Common myeloid progenitor, CD34-positive (primary cell): ENCODE data around the gene DHX58.

Experiments
- CTCF ChIA-PET: fragments of 350-600 bp; sonication (Branson Sonifier 250); formaldehyde crosslinking; loops from one replicate; lab custom pipeline; 2021; ENCODE audit warnings: antibody characterized with exemption; lab: Charles Lee
- POLR2A ChIA-PET: fragments of 350-600 bp; sonication (Branson Sonifier 250); formaldehyde crosslinking; loops from one replicate; lab custom pipeline; 2021; ENCODE audit warnings: antibody characterized with exemption; lab: Charles Lee
- DNase-seq, 3 donors: peaks; one replicate each; pipeline versions ENCODE4 v3.0.0 to v3.0.0-alpha.2; 2013
- H3K27ac ChIP-seq, 2 experiments: 1 replicate in 1 of 2; 2 replicates in 1 of 2; pipeline ENCODE4 v1.7.0; 2013; ENCODE audit warnings: inconsistent platforms in 2 of 2, low read length in 2 of 2, mild to moderate bottlenecking in 2 of 2, low read depth in 1 of 2, moderate library complexity in 1 of 2; ENCODE audit not compliant: severe bottlenecking in 2 of 2, insufficient read depth in 1 of 2, poor library complexity in 1 of 2
- H3K27me3 ChIP-seq, 5 experiments: replicated peaks in 2 of 5; 1 replicate in 3 of 5; 2 replicates in 2 of 5; pipeline versions ENCODE4 v1.6.1 to v1.7.0; 2013; ENCODE audit warnings: low read length in 4 of 5, mild to moderate bottlenecking in 2 of 5, moderate library complexity in 2 of 5, inconsistent platforms in 1 of 5; ENCODE audit not compliant: insufficient read depth in 5 of 5, control insufficient read depth in 4 of 5
- H3K36me3 ChIP-seq, 4 experiments: 1 replicate in 2 of 4; 2 replicates in 2 of 4; pipeline versions ENCODE4 v1.6.1 to v1.7.0; 2013; ENCODE audit warnings: low read length in 3 of 4, control low read depth in 1 of 4, mild to moderate bottlenecking in 1 of 4; ENCODE audit not compliant: control insufficient read depth in 4 of 4, insufficient read depth in 4 of 4
- H3K4me1 ChIP-seq, 4 experiments: 1 replicate in 3 of 4; 2 replicates in 1 of 4; pipeline versions ENCODE4 v1.6.1 to v1.7.1; 2013; ENCODE audit warnings: low read length in 3 of 4, mild to moderate bottlenecking in 3 of 4, control low read depth in 1 of 4, inconsistent platforms in 1 of 4, moderate library complexity in 1 of 4; ENCODE audit not compliant: control insufficient read depth in 4 of 4, insufficient read depth in 4 of 4; ENCODE audit errors: control extremely low read depth in 1 of 4
- H3K4me3 ChIP-seq, 7 experiments: 1 replicate in 4 of 7; 2 replicates in 3 of 7; pipeline versions ENCODE4 v1.5.1 to v1.7.0; 2013; ENCODE audit warnings: mild to moderate bottlenecking in 7 of 7, low read length in 6 of 7, moderate library complexity in 6 of 7, inconsistent platforms in 2 of 7, low read depth in 2 of 7, control low read depth in 1 of 7; ENCODE audit not compliant: insufficient read depth in 4 of 7, control insufficient read depth in 1 of 7; ENCODE audit errors: extremely low read depth in 1 of 7
- H3K9me3 ChIP-seq, 5 experiments: 1 replicate in 4 of 5; 2 replicates in 1 of 5; pipeline versions ENCODE4 v1.6.1 to v1.7.1; 2013; ENCODE audit warnings: low read length in 4 of 5, mild to moderate bottlenecking in 2 of 5, inconsistent platforms in 1 of 5, low read depth in 1 of 5, moderate library complexity in 1 of 5; ENCODE audit not compliant: control insufficient read depth in 4 of 5, insufficient read depth in 2 of 5; ENCODE audit errors: control extremely low read depth in 1 of 5
- WGBS: methylation state at CpG from one replicate; pipeline ENCODE4 v1.1.5; 2013; ENCODE audit not compliant: insufficient coverage; 5-methylcytosine and 5-hydroxymethylcytosine counted together

The DHX58 gene

GRCh38 chr17:42096360-42097111 lies 16.0 kb downstream of the DHX58 start:
- Histone ChIP-seq H3K9me3 (no peaks in the 10 kb centered on the region), H3K4me1 (peaks cover 0 to 24% (median 13%) of the 10 kb centered on the region in 4 experiments), H3K27ac (no peak overlapping the region), H3K4me3 (no peak overlapping the region), H3K27me3 (peaks cover 0 to 16% (median 9%) of the 10 kb centered on the region in 5 experiments), H3K36me3 (no peaks in the 10 kb centered on the region)
- POLR2A ChIA-PET = no interaction called here
- CTCF ChIA-PET = interaction anchor here (0.6 to 5.8 kb wide), 7 partner anchors 17 to 76 kb away, joined by 3 to 41 read pairs (median 4); no protein-coding TSS in a partner anchor
- peak in 1 of 3 donors; percentile 14 for DNase-seq
- WGBS = 85% methylated on average over 4 of the region's 8 CpGs

- ChIA-PET CTCF (interaction anchor here (0.6 to 0.8 kb wide), 3 partner anchors 10 to 28 kb away, joined by 3 read pairs; no protein-coding TSS in a partner anchor), POLR2A (no interaction called here)
These were observed 18.0 kb downstream of the DHX58 start for GRCh38 chr17:42094375-42095069.

GRCh38 chr17:42092939-42093338 lies 19.6 kb downstream of the DHX58 start:
- peaks cover 0 to 18% (median 12%) of the 10 kb centered on the region in 4 experiments for H3K4me1 ChIP-seq
- no peak overlapping the region for H3K4me3 ChIP-seq
- no peak for DNase-seq
- H3K36me3 ChIP-seq = no peaks in the 10 kb centered on the region
- H3K9me3 ChIP-seq = no peaks in the 10 kb centered on the region
- CTCF ChIA-PET = interaction anchor here (0.9 to 2.0 kb wide), 6 partner anchors 13 to 75 kb away, joined by 3 to 7 read pairs (median 3); partner anchors contain the start of gene DNAJC7
- H3K27me3 ChIP-seq = peaks cover 0 to 14% (median 8%) of the 10 kb centered on the region in 5 experiments
- no peak overlapping the region for H3K27ac ChIP-seq
- 0% methylated on average over 3 of the region's 6 CpGs for WGBS
- POLR2A ChIA-PET = no interaction called here

More at GRCh38 chr17:42094375-42095069, 18.0 kb downstream of the DHX58 start:
- Histone ChIP-seq H3K4me1 (peaks cover 0 to 23% (median 15%) of the 10 kb centered on the region in 4 experiments), H3K36me3 (no peaks in the 10 kb centered on the region), H3K27me3 (peaks cover 0 to 16% (median 9%) of the 10 kb centered on the region in 5 experiments), H3K9me3 (no peaks in the 10 kb centered on the region), H3K27ac (no peak overlapping the region), H3K4me3 (no peak overlapping the region)
- DNase-seq = no peak
- 97% methylated on average over 12 of the region's 12 CpGs for WGBS

GRCh38 chr17:42090964-42091790 lies 21.3 kb downstream of the DHX58 start:
- Histone ChIP-seq H3K36me3 (no peaks in the 10 kb centered on the region), H3K4me3 (no peak overlapping the region), H3K4me1 (peaks cover 0 to 13% (median 6%) of the 10 kb centered on the region in 4 experiments), H3K27ac (no peak overlapping the region), H3K27me3 (no peaks in the 10 kb centered on the region), H3K9me3 (no peaks in the 10 kb centered on the region)
- DNase-seq = no peak
- 100% methylated on average over 3 of the region's 8 CpGs for WGBS
- CTCF ChIA-PET = interaction anchor here (0.8 to 2.0 kb wide), 9 partner anchors 10 to 72 kb away, joined by 3 to 7 read pairs (median 3); partner anchors contain the start of gene NKIRAS2
- POLR2A ChIA-PET = no interaction called here

GRCh38 chr17:42088736-42089135 lies 23.8 kb downstream of the DHX58 start:
- H3K9me3 ChIP-seq = no peaks in the 10 kb centered on the region
- ChIA-PET CTCF (interaction anchor here (1.5 to 1.7 kb wide), 3 partner anchors 16 to 25 kb away, joined by 3 to 4 read pairs (median 3); no protein-coding TSS in a partner anchor), POLR2A (interaction anchor here (0.8 kb wide), 1 partner anchor 15 kb away, joined by 3 read pairs; no protein-coding TSS in a partner anchor)
- H3K27ac ChIP-seq = no peak overlapping the region
- no peak overlapping the region for H3K4me3 ChIP-seq
- peaks cover 0 to 13% (median 6%) of the 10 kb centered on the region in 4 experiments for H3K4me1 ChIP-seq
- H3K36me3 ChIP-seq = no peaks in the 10 kb centered on the region
- 98% methylated on average over 8 of the region's 8 CpGs for whole genome bisulfite sequencing
- H3K27me3 ChIP-seq = no peaks in the 10 kb centered on the region
- no peak for DNase-seq

GRCh38 chr17:42087736-42088705 lies 24.5 kb downstream of the DHX58 start:
- no peak for DNase-seq
- CTCF ChIA-PET = interaction anchor here (1.4 to 1.7 kb wide), 4 partner anchors 12 to 25 kb away, joined by 3 to 4 read pairs (median 4); no protein-coding TSS in a partner anchor
- POLR2A ChIA-PET = no interaction called here
- no peaks in the 10 kb centered on the region for H3K27me3 ChIP-seq
- peaks cover 0 to 10% (median 3%) of the 10 kb centered on the region in 4 experiments for H3K4me1 ChIP-seq
- H3K27ac ChIP-seq = no peak overlapping the region
- no peaks in the 10 kb centered on the region for H3K9me3 ChIP-seq
- 92% methylated on average over 14 of the region's 20 CpGs for WGBS
- H3K4me3 ChIP-seq = no peak overlapping the region
- no peaks in the 10 kb centered on the region for H3K36me3 ChIP-seq
